ENCODE results near the gene ZFPL1.

ZFPL1 gene

GRCh38 chr11:65095974-65096806, 12.2 kb downstream of the ZFPL1 start, which contains the start of gene VPS51:
Gene VPS51 (plus strand): TSS chr11:65096214. CDS start chr11:65096251, 37 bp downstream.
- peak; percentile 47 for DNase-seq

- no peak for DNase-seq
These were observed 12.9 kb downstream of the ZFPL1 start for GRCh38 chr11:65096926-65097325.

GRCh38 chr11:65100674-65101350, 16.8 kb downstream of the ZFPL1 start:
- no peak for DNase-seq

GRCh38 chr11:65102142-65103095, 18.4 kb downstream of the ZFPL1 start:
- DNase-seq: no peak

- DNase-seq: no peak
These were observed 19.5 kb downstream of the ZFPL1 start for GRCh38 chr11:65103476-65103875.

- DNase-seq: no peak
These were observed 20.6 kb downstream of the ZFPL1 start for GRCh38 chr11:65104628-65105027.

GRCh38 chr11:65107078-65107477, 23.1 kb downstream of the ZFPL1 start:
- no peak for DNase-seq

- DNase-seq: no peak
These were observed 23.9 kb downstream of the ZFPL1 start for GRCh38 chr11:65107751-65108468.

GRCh38 chr11:65108469-65109123, 24.6 kb downstream of the ZFPL1 start:
- no peak for DNase-seq

- no peak for DNase-seq
These were observed 25.5 kb downstream of the ZFPL1 start for GRCh38 chr11:65109231-65110198.

- DNase-seq: peak; percentile 51
These were observed 26.4 kb downstream of the ZFPL1 start for GRCh38 chr11:65110354-65110861.

- DNase-seq: no peak
These were observed 27.2 kb downstream of the ZFPL1 start for GRCh38 chr11:65111159-65111743.

GRCh38 chr11:65111744-65112545, 27.9 kb downstream of the ZFPL1 start, which contains the start of gene TM7SF2:
Gene TM7SF2 (plus strand): TSS chr11:65111872. CDS start chr11:65112016, 144 bp downstream.
- DNase-seq: peak; percentile 77

GRCh38 chr11:65112546-65113360, 28.7 kb downstream of the ZFPL1 start:
- DNase-seq: no peak

- DNase-seq: no peak
These were observed 29.3 kb downstream of the ZFPL1 start for GRCh38 chr11:65113361-65113756.

GRCh38 chr11:65113839-65114238, 29.8 kb downstream of the ZFPL1 start:
- no peak for DNase-seq

- DNase-seq: no peak
These were observed 30.6 kb downstream of the ZFPL1 start for GRCh38 chr11:65114538-65115171.
